Lung (tissue), 12 donors: ENCODE measurements around the gene TMEM51. TPM values are rescaled to one million over a fixed set of nuclear protein-coding genes. Genes with fewer than 3 reads are reported as not detected.
A peak's percentile ranks its signal among the peaks of the same experiment; 100 is the strongest.

Source experiments
- ATAC-seq: fragments of 200-7000 bp; cut with Tn5 transposase; one replicate; pipeline ENCODE4 v1.9.1; 2020; ENCODE audit warnings: moderate number of reproducible peaks; ENCODE audit not compliant: insufficient read depth, low FRiP score
- DNase-seq, 3 donors: peaks; one replicate each; pipeline ENCODE4 v3.0.0-alpha.2; 2013 to 2017
- H3K27ac ChIP-seq, 2 donors: one replicate each; pipeline ENCODE4 v1.5.1; 2013; ENCODE audit warnings: mild to moderate bottlenecking in 2 of 2, moderate library complexity in 2 of 2, control low read depth in 1 of 2, inconsistent platforms in 1 of 2, low read depth in 1 of 2, low read length in 1 of 2
- H3K27me3 ChIP-seq, 3 donors: one replicate each; pipeline ENCODE4 v1.5.1; 2013; ENCODE audit warnings: low read length in 2 of 3; ENCODE audit not compliant: control insufficient read depth in 3 of 3, insufficient read depth in 3 of 3
- H3K36me3 ChIP-seq, 4 donors: one replicate each; pipeline ENCODE4 v1.5.1; 2013; ENCODE audit warnings: low read length in 4 of 4, mild to moderate bottlenecking in 1 of 4, moderate library complexity in 1 of 4; ENCODE audit not compliant: control insufficient read depth in 4 of 4, insufficient read depth in 4 of 4
- H3K4me1 ChIP-seq, 5 donors: one replicate each; pipeline ENCODE4 v1.5.1; 2013; ENCODE audit warnings: low read length in 5 of 5, mild to moderate bottlenecking in 2 of 5, moderate library complexity in 1 of 5; ENCODE audit not compliant: control insufficient read depth in 5 of 5, insufficient read depth in 5 of 5
- H3K4me3 ChIP-seq: one replicate; pipeline ENCODE4 v1.5.1; 2013; ENCODE audit warnings: mild to moderate bottlenecking, control low read depth, moderate library complexity
- H3K9ac ChIP-seq, 2 donors: one replicate each; pipeline ENCODE4 v1.5.1; 2013; ENCODE audit warnings: low read length in 2 of 2, control low read depth in 1 of 2; ENCODE audit not compliant: insufficient read depth in 1 of 2
- H3K9me3 ChIP-seq, 4 donors: one replicate each; pipeline ENCODE4 v1.5.1; 2013; ENCODE audit warnings: low read length in 3 of 4, mild to moderate bottlenecking in 1 of 4, moderate library complexity in 1 of 4; ENCODE audit not compliant: control insufficient read depth in 4 of 4, insufficient read depth in 3 of 4
- CTCF ChIP-seq: IDR thresholded peaks from 2 replicates; pipeline ENCODE4 v1.5.1; 2012; ENCODE audit warnings: mild to moderate bottlenecking; ENCODE audit errors: control extremely low read depth, extremely low read depth
- WGBS, 2 donors: extraction: QIAGEN DNeasy Blood & Tissue Kit; methylation state at CpG; one replicate each; pipeline ENCODE4 v1.1.7; 2013; 5-methylcytosine and 5-hydroxymethylcytosine counted together
- polyA plus RNA-seq, 2 donors: library from polyadenylated mRNA; stranded (reverse); fragments of 200-250 nt; gene quantifications; one replicate each; pipeline ENCODE4 v1.2.1, GENCODE V29; 2013
- total RNA-seq, 2 donors: library from RNA; depleted of rRNA in 1 of 2; stranded (reverse); fragments of >200 nt in 1 of 2; gene quantifications; one replicate each; pipeline ENCODE4 v1.2.1, GENCODE V29; 2014 to 2021
- donor health status: control.
- donor health status: control.
- donor health status: Bipolar disorder and iron deficiency.
- donor health status: healthy.
- donor health status: DM: yes; HTN: yes; CAD: no.

Gene TMEM51
- total and polyA plus RNA-seq, 4 donors, result 7.7 to 17.8 (median 12.2) TPM

GRCh38 chr1:15258833-15259621 lies 105.5 kb downstream of the TMEM51 start:
- H3K36me3 ChIP-seq, result no peaks in the 10 kb centered on the region
- H3K9ac ChIP-seq, result no peak overlapping the region
- no peaks in the 10 kb centered on the region for H3K27me3 ChIP-seq
- no peak for DNase-seq
- ATAC-seq, result no peak
- H3K4me3 ChIP-seq, result no peak overlapping the region
- 69 to 71% methylated on average over 13 of the region's 13 CpGs for WGBS, 2 donors
- no peak for TF ChIP-seq CTCF
- H3K4me1 ChIP-seq, result peaks cover 0 to 11% (median 6%) of the 10 kb centered on the region in 5 donors
- H3K27ac ChIP-seq, result peak overlapping the region in 1 of 2 donors; percentile 73
- no peaks in the 10 kb centered on the region for H3K9me3 ChIP-seq

- no peak for DNase-seq
- 88 to 92% methylated on average over 9 of the region's 9 CpGs for WGBS, 2 donors
These were observed 106.1 kb downstream of the TMEM51 start for GRCh38 chr1:15259622-15260007.

GRCh38 chr1:15260418-15261154 lies 107.0 kb downstream of the TMEM51 start:
- DNase-seq, result peak; percentile 43 to 54 (median 48)
- ATAC-seq, result no peak
- peak overlapping the region in 1 of 2 donors; percentile 73 for H3K27ac ChIP-seq
- H3K9me3 ChIP-seq, result peaks cover 0 to 6% (median 0%) of the 10 kb centered on the region in 4 donors
- H3K4me3 ChIP-seq, result no peak overlapping the region
- H3K36me3 ChIP-seq, result no peaks in the 10 kb centered on the region
- TF ChIP-seq CTCF, result no peak
- H3K27me3 ChIP-seq, result no peaks in the 10 kb centered on the region
- no peak overlapping the region for H3K9ac ChIP-seq
- WGBS, 2 donors, result 58 to 72% methylated on average over 12 of the region's 12 CpGs
- peaks cover 0 to 11% (median 6%) of the 10 kb centered on the region in 5 donors for H3K4me1 ChIP-seq

More at GRCh38 chr1:15259622-15260007, 106.1 kb downstream of the TMEM51 start:
- no peaks in the 10 kb centered on the region for H3K27me3 ChIP-seq
- H3K36me3 ChIP-seq, result no peaks in the 10 kb centered on the region
- H3K9me3 ChIP-seq, result no peaks in the 10 kb centered on the region
- no peak for ATAC-seq
- peaks cover 0 to 11% (median 6%) of the 10 kb centered on the region in 5 donors for H3K4me1 ChIP-seq
- H3K9ac ChIP-seq, result no peak overlapping the region
- H3K27ac ChIP-seq, result peak overlapping the region in 1 of 2 donors; percentile 73
- H3K4me3 ChIP-seq, result no peak overlapping the region
- TF ChIP-seq CTCF, result no peak
